ENCODE results near the gene DCAF10.
"Not testable (repeated sequence)": the region's sequence is repeated elsewhere in the genome, so short reads cannot be mapped to it uniquely, and the experiment has no call there.

DCAF10 gene

DNA sequence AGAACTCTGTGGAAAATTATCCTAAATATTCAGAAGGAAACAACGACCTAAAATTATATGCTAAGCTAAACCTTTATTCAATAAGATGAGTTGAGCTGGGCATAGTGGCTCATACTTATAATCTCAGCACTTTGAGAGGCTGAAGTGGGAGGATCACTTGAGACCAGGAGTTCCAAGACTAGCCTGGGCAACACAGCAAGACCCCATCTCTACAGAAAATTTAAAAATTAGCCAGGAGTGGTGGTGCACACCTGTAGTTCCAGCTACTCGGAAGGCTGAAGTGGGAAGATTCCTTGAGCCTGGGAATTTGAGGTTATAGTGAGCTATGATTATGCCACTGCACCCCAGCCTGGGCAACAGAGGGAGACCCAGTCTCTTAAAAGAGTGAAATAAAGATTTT, 51.6 kb downstream of the DCAF10 start:
- Histone ChIP-seq H3K36me3 (ENCODE audit: insufficient read depth, low read length) (peaks cover 11% of the 10 kb centered on the region), H3K4me1 (ENCODE audit: insufficient read depth, low read length) (no peaks in the 10 kb centered on the region), H2AFZ (ENCODE audit: low read depth, low read length) (no peak overlapping the region), H3K27me3 (ENCODE audit: insufficient read depth, low read length) (no peaks in the 10 kb centered on the region), H3K9me3 (ENCODE audit: low read length) (no peaks in the 10 kb centered on the region), H3K4me3 (ENCODE audit: low read length) (no peak overlapping the region)

DNA sequence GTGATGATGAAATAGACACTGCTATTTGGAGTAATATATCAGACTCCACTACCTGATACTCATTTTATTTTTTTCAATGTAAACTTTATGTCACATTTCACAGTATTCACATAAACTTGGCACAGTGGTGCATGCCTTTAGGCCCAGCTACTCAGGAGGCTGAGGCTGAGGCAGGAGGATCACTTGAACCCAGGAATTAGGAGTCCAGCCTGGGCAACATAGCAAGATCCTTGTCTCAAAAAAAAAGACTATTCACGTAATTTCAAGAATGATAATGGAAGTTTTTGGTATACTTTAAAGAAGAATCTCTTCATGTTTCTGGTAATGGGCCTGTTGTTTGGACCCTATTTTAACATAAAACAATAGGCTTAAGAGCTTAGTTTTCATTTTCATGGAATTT, 56.0 kb downstream of the DCAF10 start:
- H3K36me3 ChIP-seq (ENCODE audit: insufficient read depth, low read length): peaks cover 46% of the 10 kb centered on the region

GRCh38 chr9:37859043-37859442, 58.4 kb downstream of the DCAF10 start:
- H3K27me3 ChIP-seq (ENCODE audit: insufficient read depth, low read length): no peaks in the 10 kb centered on the region
- H3K4me1 ChIP-seq (ENCODE audit: insufficient read depth, low read length): no peaks in the 10 kb centered on the region
- H2AFZ ChIP-seq (ENCODE audit: low read depth, low read length): no peak overlapping the region
- no peak overlapping the region for H3K4me3 ChIP-seq (ENCODE audit: low read length)
- H3K9me3 ChIP-seq (ENCODE audit: low read length): no peaks in the 10 kb centered on the region
- H3K36me3 ChIP-seq (ENCODE audit: insufficient read depth, low read length): peaks cover 59% of the 10 kb centered on the region

More for the DNA sequence above, 56.0 kb downstream of the DCAF10 start:
- no peaks in the 10 kb centered on the region for H3K4me1 ChIP-seq (ENCODE audit: insufficient read depth, low read length)
- H3K27me3 ChIP-seq (ENCODE audit: insufficient read depth, low read length): no peaks in the 10 kb centered on the region
- H2AFZ ChIP-seq (ENCODE audit: low read depth, low read length): no peak overlapping the region
- H3K9me3 ChIP-seq (ENCODE audit: low read length): no peaks in the 10 kb centered on the region
- no peak overlapping the region for H3K4me3 ChIP-seq (ENCODE audit: low read length)

DNA sequence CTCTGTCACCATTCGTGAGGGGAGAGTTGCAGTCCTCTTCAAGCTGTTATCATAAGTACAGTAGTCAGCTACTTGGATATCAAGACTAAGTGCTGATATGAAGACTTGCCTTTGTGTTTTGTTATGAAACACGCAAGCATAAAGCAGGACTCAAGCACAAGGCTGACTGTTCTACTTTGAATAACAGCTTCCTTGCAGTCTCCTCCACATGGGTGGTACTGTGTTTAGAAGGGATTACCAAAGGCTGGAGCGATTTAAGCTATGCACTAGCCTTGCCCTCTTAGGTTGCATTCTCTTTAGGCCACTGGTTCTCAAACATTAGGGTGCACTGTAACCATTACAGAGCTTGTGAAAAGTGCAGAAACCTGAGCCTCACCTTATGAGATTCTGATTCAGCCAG, 61.9 kb downstream of the DCAF10 start:
- Histone ChIP-seq H3K36me3 (ENCODE audit: insufficient read depth, low read length) (peaks cover 52% of the 10 kb centered on the region), H3K9me3 (ENCODE audit: low read length) (no peaks in the 10 kb centered on the region), H3K4me3 (ENCODE audit: low read length) (no peak overlapping the region), H3K27me3 (ENCODE audit: insufficient read depth, low read length) (no peaks in the 10 kb centered on the region), H2AFZ (ENCODE audit: low read depth, low read length) (no peak overlapping the region), H3K4me1 (ENCODE audit: insufficient read depth, low read length) (no peaks in the 10 kb centered on the region)

DNA sequence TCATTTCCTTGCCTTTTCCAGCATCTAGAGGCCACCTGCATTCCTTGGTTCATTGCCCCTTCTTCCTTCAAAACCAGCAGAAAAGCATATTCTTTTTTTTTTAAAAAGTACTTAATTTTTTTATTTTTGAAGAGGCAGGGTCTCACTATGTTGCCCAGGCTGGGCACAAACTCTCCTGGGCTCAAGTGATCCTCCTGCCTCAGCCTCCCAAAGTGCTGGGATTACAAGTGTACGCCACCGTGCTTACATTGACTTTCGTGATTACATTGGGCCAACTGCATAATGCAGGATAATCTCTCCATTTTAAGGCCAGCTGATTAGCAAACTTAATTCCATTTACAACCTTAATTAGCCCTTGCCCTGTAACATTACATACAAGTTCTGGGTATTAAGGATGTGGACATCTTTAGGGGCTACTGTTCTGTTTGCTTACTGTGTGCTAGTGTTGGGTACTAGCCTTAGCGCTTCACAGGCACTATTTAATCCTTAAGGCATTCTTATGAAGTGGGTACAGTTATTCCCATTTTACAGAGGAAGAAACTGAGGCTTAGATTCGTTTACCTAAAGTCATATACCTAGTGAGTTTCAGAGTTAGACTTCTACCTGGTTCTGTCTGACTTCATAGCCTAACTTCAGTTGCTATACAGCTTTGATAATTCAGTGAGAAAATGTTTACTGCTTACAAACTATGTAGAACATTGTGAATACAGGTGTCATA, 69.6 kb downstream of the DCAF10 start:
- H2AFZ ChIP-seq (ENCODE audit: low read depth, low read length): no peak overlapping the region

DNA sequence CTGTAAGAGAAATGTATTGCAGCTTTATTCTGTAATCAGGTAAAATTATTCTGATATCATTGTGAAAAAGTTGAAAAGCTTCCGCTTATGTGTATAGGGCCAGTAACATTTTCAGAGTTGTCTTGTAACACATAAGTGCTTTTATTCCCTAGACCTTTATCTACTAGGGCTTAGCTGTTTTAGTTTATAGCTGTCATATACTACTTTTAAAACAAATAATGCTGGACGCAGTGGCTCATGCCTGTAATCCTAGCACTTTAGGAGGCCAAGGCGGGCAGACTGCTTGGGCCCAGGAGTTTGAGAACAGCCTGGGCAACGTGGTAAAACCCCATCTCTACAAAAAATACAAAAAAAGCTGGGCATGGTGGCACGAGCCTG, 70.2 kb downstream of the DCAF10 start:
- H3K4me3 ChIP-seq (ENCODE audit: low read length): no peak overlapping the region
- no peaks in the 10 kb centered on the region for H3K27me3 ChIP-seq (ENCODE audit: insufficient read depth, low read length)
- H3K4me1 ChIP-seq (ENCODE audit: insufficient read depth, low read length): no peaks in the 10 kb centered on the region
- H2AFZ ChIP-seq (ENCODE audit: low read depth, low read length): no peak overlapping the region
- H3K36me3 ChIP-seq (ENCODE audit: insufficient read depth, low read length): peaks cover 5% of the 10 kb centered on the region
- H3K9me3 ChIP-seq (ENCODE audit: low read length): peaks cover 2% of the 10 kb centered on the region

More for the DNA sequence above, 69.6 kb downstream of the DCAF10 start:
- Histone ChIP-seq H3K4me1 (ENCODE audit: insufficient read depth, low read length) (no peaks in the 10 kb centered on the region), H3K4me3 (ENCODE audit: low read length) (no peak overlapping the region), H3K27me3 (ENCODE audit: insufficient read depth, low read length) (no peaks in the 10 kb centered on the region), H3K9me3 (ENCODE audit: low read length) (peaks cover 2% of the 10 kb centered on the region), H3K36me3 (ENCODE audit: insufficient read depth, low read length) (peaks cover 5% of the 10 kb centered on the region)

- Histone ChIP-seq H3K4me1 (ENCODE audit: insufficient read depth, low read length) (no peaks in the 10 kb centered on the region), H3K27me3 (ENCODE audit: insufficient read depth, low read length) (no peaks in the 10 kb centered on the region), H3K36me3 (ENCODE audit: insufficient read depth, low read length) (peaks cover 5% of the 10 kb centered on the region), H3K9me3 (ENCODE audit: low read length) (peaks cover 9% of the 10 kb centered on the region), H3K4me3 (ENCODE audit: low read length) (no peak overlapping the region), H2AFZ (ENCODE audit: low read depth, low read length) (no peak overlapping the region)
Observed at GRCh38 chr9:37873955-37874354, 73.4 kb downstream of the DCAF10 start.

DNA sequence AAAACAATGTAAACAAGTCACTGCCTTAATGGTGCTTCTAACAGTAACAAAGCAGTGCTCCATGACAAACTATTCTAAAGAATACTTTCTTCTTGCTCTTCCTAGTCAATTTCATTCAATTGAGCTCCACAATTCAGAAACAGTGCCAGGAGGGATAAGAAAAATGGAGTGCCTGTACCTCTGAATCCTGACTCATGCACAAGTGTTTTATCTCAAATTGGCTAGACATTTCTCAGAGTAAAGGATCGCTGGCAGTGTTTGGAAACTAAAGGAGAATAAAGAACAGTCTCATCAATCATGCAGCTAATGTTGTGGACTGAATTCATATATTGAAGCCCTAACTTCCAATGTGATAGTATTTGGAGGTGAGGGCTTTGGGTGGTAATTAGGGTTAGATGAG, 75.8 kb downstream of the DCAF10 start:
- peaks cover 6% of the 10 kb centered on the region for H3K9me3 ChIP-seq (ENCODE audit: low read length)
- H3K36me3 ChIP-seq (ENCODE audit: insufficient read depth, low read length): peaks cover 14% of the 10 kb centered on the region
- no peak overlapping the region for H3K4me3 ChIP-seq (ENCODE audit: low read length)
- no peaks in the 10 kb centered on the region for H3K27me3 ChIP-seq (ENCODE audit: insufficient read depth, low read length)
- no peak overlapping the region for H2AFZ ChIP-seq (ENCODE audit: low read depth, low read length)
- no peaks in the 10 kb centered on the region for H3K4me1 ChIP-seq (ENCODE audit: insufficient read depth, low read length)

DNA sequence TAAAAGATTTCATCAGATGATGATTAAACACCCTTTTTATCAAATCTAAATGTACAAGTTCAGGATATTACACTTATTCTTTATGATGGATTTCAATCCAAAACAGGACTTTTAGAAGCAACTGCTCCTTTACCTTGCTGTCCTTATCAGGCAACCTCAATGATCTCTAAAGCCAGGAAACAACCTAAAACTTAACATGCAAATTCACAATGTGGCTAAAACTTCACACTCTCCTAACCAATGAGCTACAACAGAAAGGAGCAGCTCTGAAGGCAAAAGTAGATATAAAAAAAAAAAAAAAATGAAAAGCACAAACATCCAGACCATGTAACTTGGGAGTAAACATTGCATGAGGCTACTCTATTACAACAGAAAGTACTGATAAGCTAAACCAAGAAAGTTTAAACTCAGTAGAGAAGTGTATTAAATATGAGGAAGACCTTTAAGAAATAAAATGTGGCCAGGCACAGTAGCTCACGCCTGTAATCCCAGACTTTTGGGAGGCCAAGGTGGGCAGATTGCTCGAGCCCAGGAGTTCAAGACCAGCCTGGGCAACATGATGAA, 80.4 kb downstream of the DCAF10 start:
- Histone ChIP-seq H3K4me1 (ENCODE audit: insufficient read depth, low read length) (no peaks in the 10 kb centered on the region), H3K9me3 (ENCODE audit: low read length) (peaks cover 12% of the 10 kb centered on the region), H3K36me3 (ENCODE audit: insufficient read depth, low read length) (peaks cover 16% of the 10 kb centered on the region), H2AFZ (ENCODE audit: low read depth, low read length) (no peak overlapping the region), H3K4me3 (ENCODE audit: low read length) (no peak overlapping the region), H3K27me3 (ENCODE audit: insufficient read depth, low read length) (no peaks in the 10 kb centered on the region)

- not testable (repeated sequence) for H3K9me3 ChIP-seq (ENCODE audit: low read length)
- peaks cover 16% of the 10 kb centered on the region for H3K36me3 ChIP-seq (ENCODE audit: insufficient read depth, low read length)
Observed at GRCh38 chr9:37887977-37888583, 87.5 kb downstream of the DCAF10 start.

GRCh38 chr9:37889536-37889935, 88.9 kb downstream of the DCAF10 start:
- no peaks in the 10 kb centered on the region for H3K27me3 ChIP-seq (ENCODE audit: insufficient read depth, low read length)
- no peak overlapping the region for H2AFZ ChIP-seq (ENCODE audit: low read depth, low read length)
- no peak overlapping the region for H3K4me3 ChIP-seq (ENCODE audit: low read length)
- peaks cover 27% of the 10 kb centered on the region for H3K36me3 ChIP-seq (ENCODE audit: insufficient read depth, low read length)
- peaks cover 9% of the 10 kb centered on the region for H3K9me3 ChIP-seq (ENCODE audit: low read length)
- peaks cover 3% of the 10 kb centered on the region for H3K4me1 ChIP-seq (ENCODE audit: insufficient read depth, low read length)

More at GRCh38 chr9:37887977-37888583, 87.5 kb downstream of the DCAF10 start:
- H3K27me3 ChIP-seq (ENCODE audit: insufficient read depth, low read length); H3K4me1 ChIP-seq (ENCODE audit: insufficient read depth, low read length); H3K4me3 ChIP-seq (ENCODE audit: low read length); H2AFZ ChIP-seq (ENCODE audit: low read depth, low read length): not testable (repeated sequence)

DNA sequence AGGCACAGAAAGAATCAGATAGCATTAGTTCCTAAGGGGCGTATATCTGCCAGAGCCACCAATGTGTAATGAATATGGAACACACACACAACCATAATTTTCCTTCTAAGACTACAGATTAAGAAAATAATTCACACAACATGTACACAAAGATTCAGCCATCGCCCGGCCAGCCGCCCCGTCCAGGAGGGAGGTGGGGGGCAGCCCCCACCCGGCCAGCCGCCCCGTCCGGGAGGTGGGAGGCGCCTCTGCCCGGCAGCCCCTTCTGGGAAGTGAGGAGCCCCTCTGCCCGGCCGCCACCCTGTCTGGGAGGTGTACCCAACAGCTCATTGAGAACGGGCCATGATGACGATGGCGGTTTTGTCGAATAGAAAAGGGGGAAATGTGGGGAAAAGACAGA, 90.4 kb downstream of the DCAF10 start:
- H3K9me3 ChIP-seq (ENCODE audit: low read length); H3K4me1 ChIP-seq (ENCODE audit: insufficient read depth, low read length); H3K27me3 ChIP-seq (ENCODE audit: insufficient read depth, low read length); H2AFZ ChIP-seq (ENCODE audit: low read depth, low read length); H3K4me3 ChIP-seq (ENCODE audit: low read length): not testable (repeated sequence)
- H3K36me3 ChIP-seq (ENCODE audit: insufficient read depth, low read length): peaks cover 34% of the 10 kb centered on the region

GRCh38 chr9:37892063-37892462, 91.5 kb downstream of the DCAF10 start:
- H3K9me3 ChIP-seq (ENCODE audit: low read length): peaks cover 3% of the 10 kb centered on the region
- H3K36me3 ChIP-seq (ENCODE audit: insufficient read depth, low read length): peaks cover 41% of the 10 kb centered on the region
- no peak overlapping the region for H2AFZ ChIP-seq (ENCODE audit: low read depth, low read length)
- H3K4me3 ChIP-seq (ENCODE audit: low read length): no peak overlapping the region
- H3K4me1 ChIP-seq (ENCODE audit: insufficient read depth, low read length): peaks cover 3% of the 10 kb centered on the region
- no peaks in the 10 kb centered on the region for H3K27me3 ChIP-seq (ENCODE audit: insufficient read depth, low read length)

All from neuron (in vitro differentiated cells).